ENCODE data around the gene ZPBP2.

DNA sequence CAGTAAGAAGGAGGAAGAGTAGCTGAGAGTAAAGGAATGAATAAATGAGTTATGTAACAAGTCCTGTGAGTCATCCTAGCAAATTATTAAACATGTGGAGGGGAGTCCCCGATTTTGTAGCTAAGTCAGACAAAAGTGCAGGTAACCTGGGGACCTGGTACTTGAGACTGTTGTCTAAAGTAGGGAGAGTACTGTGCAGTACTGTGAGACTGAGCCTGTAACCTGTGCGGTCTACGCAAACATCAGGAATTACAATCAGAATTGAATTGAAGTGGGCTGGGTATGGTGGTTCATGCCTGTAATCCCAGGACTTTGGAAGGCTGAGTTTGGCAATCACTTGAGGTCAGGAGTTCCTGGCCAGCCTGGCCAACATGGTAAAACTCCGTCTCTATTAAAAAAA, 39.6 kb upstream of the ZPBP2 start:
- TF ChIP-seq ZNF670 (tag by site-specific recombination; IDR thresholded peaks at IDR 0.05; ENCODE audit: low read depth) (no peak), SETDB1 (IDR thresholded peaks at IDR 0.05; ENCODE audit: insufficient read length, low read length) (no peak), ZNF248 (tag by site-specific recombination; IDR thresholded peaks at IDR 0.05) (no peak), BCL11A (tag by site-specific recombination; IDR thresholded peaks at IDR 0.05; ENCODE audit: low read depth) (no peak), REST (tag by site-specific recombination; IDR thresholded peaks at IDR 0.05) (no peak)
